ENCODE data around the gene TTBK2.
"Not testable (repeated sequence)": the region's sequence is repeated elsewhere in the genome, so short reads cannot be mapped to it uniquely, and the experiment has no call there.

The TTBK2 gene

DNA sequence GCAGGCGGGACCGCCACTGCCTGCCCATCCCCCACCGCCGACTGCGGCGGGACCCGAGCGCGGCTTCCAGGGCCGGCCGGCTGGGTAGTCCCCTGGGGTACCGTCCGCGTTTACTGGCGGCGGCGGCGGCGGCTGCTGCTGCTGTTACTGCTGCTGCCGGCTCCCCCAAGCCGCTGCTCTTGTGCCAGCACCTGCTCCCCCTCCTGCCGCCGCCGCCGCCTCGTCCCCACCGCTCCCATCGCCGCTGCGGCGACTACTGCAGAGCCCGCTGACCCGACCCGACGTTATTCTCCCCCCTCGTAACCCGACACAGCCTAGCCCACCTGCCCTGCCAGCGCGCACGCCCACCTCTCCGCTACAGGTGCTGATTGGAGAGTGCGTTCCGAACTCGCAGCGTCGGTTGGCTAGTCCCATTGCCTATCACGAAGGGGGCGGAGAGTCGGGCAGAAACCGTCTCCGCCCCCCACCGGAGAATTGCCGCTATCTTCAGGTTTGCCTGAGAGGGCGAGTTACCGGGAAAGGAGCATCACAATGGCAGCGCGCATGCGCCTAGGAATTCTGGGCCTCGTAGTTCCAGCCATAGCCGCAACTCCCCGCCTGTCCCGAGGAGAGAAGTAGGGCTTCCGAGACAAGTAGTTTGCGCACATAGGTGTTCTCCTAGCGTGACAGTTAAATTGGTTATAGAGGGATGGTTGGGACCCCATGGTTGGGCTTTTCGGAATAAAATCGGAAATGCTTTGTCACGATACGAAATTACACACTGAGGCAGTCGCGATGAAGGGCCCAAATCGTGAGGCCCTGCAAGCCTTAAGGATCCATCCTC, at the start of gene TTBK2:
Gene TTBK2, minus strand, starts transcription at position 260 of the 823 bp plus-strand sequence. CDS start 42,161 bp downstream, outside the sequence.
- DNase-seq: peak; percentile 96

DNA sequence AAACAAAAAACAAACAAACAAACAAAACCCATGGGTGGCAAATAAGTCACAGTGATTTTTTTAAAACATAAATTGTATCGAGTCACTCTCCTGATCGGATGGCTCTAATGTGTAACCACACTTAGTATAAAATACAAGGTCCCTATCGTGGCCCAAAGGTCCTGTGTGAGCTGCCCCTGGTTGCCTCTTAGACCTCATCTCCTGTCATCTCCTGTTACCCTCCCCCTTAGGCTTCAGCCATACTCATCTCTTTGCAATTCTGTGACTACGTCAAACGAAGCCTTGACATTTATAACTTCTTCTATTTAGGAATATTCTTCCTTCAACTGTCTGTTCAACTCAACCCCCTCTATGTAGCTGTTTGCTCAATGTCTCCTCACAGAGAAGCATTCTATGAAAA, 43.9 kb upstream of the TTBK2 start:
- DNase-seq: no peak

DNA sequence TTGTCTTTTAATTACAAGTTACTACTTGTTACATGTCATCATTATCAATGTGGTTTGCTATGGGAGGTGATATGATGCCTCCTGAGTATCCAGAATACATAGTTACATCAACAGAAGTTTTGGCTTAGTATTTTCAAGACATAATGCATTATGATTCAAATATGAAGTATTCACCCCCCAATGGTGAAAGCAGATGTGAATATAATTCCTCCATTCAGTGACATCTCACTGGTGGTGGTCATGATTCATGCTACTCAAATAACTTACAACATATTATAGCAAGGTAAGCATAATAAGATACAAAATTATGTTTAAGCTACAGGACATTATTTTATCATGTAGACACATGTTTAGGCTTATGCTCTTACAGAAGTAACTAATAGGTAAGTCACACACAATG, 34.9 kb upstream of the TTBK2 start:
- DNase-seq: no peak

DNA sequence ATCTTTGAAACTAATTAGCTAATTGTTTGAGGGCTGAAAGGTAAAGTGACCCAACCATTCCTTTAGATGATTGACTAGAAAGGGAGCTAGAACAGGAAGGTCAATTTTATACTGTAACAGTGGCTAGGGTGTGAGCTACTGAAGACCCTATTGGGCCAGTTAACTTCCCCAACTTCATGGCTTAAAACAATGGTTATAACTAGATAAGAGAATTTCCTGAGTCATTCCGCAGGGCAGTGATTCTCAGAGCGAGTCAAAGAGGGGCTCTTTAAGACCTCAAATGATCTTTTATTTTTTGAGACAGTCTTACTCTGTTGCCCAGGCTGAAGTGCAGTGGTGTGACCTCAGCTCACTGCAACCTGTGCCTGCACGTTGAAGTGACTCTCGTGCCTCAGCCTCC, 33.7 kb upstream of the TTBK2 start:
- no peak for DNase-seq

DNA sequence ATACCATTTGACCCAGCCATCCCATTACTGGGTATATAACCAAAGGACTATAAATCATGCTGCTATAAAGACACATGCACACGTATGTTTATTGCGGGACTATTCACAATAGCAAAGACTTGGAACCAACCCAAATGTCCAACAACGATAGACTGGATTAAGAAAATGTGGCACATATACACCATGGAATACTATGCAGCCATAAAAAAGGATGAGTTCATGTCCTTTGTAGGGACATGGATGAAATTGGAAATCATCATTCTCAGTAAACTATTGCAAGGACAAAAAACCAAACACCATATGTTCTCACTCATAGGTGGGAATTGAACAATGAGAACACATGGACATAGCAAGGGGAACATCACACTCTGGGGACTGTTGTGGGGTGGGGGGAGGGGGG, 28.3 kb upstream of the TTBK2 start:
- DNase-seq: not testable (repeated sequence)

DNA sequence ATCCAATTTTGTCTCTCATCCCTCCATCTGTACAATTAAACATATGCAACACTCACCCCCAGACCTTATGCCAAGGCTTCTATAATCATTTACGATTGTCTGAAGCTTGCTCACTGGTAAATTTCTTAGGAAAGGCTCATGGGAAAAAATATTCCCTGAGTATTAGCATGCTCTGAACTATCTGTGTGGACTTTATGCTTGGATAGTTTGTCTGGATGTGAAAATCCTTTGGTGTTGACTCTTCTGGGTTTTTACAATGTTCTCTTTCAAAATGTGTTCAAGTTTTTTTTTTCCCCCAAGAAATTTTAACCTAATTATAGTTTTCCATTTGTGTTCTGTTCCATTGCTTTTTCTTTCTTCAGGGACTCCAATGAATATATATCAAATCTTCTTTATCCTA, 19.9 kb upstream of the TTBK2 start:
- no peak for DNase-seq

DNA sequence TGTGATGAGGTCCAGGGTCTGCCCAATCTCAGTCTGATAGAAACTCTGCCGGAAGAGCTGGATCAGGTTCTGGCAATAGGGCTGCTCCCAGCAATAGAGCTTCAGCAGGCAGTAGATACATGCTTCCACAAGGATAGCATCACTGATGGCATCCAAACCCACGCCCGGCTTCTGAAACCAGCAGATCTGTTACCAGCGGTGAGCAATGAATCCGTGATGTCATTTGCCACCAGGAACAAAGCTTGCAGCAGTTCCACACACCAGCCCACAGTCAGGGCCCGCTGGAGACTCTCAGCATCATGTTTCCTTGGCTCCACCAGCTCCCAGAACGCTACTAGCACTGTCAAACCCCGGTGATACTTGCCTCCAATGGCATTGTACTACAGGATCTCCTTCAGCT, 19.3 kb upstream of the TTBK2 start:
- DNase-seq: no peak

DNA sequence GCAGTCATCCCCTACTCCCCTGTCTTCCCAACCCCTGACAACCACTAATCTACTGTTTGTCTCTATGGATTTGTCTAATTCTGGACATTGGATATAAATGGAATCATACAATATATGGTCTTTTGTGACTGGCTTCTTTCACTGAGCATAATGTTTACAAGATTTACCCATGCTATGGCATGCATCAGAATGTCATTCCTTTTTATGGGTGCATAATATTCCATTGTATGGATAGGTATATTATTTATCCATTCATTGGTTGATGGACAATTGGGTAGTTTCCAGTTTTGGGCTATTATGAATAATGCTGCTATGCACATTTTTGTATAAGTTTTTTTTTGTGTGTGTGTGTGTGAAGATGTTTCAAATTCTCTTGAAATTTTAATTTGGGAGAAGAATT, 16.6 kb upstream of the TTBK2 start:
- DNase-seq: no peak

DNA sequence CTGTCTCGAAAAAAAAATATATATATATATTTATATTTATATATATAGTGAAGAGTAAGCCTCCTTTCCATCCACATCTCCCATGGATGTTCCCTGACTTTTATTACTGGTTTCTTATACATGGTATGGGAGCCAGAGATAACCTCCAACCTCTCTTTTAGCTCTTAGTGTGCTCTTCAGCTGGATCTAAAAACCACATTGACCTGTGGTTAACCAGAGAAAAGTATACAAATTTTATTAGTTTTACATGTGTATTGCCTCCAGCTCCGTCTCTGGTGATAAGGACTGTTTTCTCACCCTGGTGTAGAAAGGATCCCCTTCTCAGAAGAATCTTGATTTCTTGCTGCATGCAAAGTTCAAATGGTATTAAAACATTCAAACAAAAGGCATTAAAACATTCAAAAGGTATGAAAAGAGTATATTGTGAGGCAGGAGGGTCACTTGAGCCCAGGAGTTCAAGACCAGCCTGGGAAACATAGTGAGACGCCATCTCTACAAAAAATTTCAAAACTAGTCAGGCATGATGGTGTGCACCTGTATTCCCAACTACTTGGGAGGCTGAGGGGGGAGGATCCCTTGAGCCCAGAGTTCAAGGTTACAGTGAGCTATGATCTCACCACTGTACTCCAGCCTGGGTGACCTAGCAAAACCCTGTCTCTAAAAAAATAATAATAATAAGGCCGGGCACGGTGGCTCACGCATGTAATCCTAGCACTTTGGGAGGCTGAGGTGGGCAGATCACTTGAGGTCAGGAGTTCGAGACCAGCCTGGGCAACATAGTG, 13.5 kb upstream of the TTBK2 start:
- no peak for DNase-seq

DNA sequence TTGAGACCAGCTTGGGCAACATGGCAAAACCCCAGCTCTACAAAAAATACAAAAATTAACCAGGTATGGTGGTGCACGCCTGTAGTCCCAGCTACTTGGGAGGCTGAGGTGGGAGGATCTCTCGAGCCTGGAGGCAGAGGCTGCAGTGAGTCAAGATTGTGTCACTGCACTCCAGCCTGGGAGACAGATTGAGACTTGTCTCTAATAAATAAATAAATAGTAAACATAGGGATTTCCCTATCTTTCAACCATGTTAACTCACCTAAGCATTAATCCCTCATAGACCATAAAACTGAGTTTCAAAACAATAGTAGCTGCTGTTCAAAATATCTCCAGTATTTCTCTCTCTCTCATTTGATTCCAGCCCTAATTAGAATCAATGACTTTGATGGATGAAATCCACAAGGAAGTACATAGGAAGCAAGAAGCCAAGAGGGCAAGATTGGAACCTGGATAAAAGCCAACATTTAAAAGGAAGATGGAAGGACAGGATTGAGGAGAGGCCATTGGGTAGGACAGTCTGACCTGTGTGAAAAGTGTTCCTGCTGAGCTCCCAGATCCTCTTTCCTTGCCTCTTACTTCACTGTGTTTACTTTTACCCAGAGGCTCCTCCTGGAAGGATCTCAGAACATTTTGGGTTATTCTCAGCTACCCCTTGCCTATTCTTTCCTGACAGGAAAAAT, 12.4 kb upstream of the TTBK2 start:
- DNase-seq: no peak

DNA sequence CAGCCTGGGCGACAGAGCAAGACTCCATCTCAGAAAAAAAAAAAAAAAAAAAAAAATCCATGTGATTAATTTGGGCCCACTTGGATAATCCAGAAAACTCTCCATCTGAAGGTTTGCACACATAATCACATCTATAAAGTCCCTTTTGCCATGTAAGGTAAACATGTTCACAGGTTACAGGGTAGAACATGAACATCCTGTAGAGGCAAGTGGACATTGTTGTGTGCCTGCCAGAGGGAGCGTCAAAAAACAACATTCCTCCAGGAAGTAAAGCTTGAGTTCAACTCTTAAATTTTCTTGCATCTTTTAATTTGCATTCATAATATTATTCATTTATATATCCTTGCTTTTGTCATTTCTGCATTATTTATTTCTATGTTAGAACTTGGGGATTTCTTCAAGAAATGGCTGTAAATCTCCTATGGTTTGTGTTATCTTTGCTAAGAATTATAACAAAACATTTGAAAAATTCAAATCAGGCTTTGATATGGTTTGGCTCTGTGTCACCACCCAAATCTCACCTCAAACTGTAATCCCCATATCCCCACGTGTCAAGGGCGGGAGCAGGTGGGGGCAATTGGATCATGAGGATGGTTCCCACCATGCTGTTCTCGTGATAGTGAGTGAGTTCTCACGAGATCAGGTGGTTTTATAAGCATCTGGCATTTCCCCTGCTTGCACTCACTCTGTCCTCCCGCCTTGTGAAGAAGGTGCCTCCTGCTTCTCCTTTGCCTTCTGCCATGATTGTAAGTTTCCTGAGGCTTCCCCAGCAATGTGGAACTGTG, 11.3 kb upstream of the TTBK2 start:
- no peak for DNase-seq

DNA sequence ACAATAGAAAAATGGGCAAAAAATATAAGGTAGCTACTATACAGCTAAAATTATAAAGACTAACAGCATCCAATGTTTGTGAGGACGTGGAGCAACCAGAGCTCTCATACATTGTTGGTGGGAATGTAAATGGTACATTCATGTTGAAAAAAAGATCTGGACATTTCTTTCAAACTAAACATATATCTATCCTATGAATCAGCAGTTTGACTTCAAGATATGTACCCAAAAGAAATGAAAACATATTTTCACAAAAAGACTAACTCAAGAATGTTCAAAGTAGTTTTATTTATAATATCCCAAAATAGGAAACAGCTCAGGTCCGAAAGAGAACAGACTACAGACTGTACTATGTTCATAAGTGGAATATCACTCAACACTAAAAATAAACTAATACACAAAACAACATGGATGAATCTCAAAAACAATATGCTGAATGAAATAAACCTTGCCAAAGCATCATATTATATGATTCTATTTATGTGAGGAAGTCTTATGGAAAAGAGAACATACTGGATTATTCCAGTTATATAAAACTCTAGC, 8.8 kb upstream of the TTBK2 start:
- no peak for DNase-seq

DNA sequence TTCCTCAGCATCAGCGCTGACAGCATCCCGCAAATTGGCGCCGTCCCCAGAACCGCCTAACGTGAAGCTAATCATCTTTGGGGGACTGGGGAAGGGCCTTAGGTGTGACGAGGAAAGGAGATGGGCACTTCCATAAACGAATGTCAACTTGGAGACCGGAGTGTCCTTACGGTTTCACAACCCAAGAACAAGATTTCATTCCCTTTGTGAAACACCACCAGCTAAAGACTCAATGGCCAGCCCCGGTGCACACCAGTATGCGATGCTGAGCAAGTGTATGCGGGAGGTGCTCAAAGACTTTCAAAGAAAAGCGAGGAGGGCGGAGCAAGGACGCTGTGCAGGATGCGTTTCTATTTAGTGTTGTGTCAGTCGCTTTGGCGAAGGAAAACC, 759 bp upstream of the TTBK2 start:
- no peak for DNase-seq

DNA sequence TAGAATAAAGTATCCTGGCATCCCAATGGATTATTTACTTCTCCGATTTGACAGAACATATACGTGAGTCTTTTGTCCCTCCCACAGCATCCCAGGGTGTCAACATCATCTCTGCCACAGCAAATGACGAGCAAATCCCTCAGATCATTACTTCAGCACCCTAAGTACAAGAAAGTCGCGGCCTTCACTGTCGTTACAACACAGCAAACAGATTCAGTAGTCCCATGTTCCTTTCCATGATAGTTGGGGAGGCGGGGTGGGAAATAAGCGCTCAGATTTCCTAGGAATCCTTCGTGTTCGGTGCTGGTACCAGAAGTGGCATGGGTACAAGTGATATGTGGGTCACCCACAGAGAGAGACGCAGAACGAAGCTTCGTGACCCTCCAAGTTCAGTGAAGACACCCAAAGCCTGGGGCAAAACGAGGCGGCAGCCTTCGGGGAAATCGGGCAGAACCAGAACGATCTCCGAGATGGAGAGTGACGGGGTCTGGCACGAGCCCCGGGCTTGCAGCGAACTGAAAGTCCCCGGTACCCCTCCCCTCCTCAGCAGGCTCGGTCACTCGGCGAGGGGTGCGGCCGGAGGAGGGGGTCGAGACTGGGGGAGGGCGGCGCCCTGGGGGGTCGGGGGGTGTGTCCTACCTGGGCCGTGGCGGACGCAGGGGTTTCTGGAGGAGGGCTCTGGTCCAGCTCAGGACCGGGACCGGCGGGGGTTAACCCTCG, 619 bp downstream of the TTBK2 start:
- peak; percentile 30 for DNase-seq

DNA sequence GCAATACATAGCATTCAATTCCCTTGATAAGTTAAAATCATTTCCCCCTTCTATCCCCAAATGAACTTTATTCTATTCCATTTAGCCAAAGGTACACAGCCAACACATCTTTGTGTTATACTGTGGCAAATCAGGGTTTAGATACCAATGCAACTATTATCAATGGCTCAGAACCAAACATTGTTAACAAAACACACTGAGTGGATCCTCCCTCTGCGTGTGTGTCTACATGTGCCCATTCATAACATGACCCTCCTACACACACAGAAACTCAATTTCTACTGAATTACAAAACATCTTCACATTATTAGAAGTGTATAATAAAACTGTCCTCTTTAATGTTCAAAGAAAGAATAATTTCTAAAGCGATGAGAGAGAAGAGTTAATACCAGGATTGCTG, 1.3 kb downstream of the TTBK2 start:
- no peak for DNase-seq

DNA sequence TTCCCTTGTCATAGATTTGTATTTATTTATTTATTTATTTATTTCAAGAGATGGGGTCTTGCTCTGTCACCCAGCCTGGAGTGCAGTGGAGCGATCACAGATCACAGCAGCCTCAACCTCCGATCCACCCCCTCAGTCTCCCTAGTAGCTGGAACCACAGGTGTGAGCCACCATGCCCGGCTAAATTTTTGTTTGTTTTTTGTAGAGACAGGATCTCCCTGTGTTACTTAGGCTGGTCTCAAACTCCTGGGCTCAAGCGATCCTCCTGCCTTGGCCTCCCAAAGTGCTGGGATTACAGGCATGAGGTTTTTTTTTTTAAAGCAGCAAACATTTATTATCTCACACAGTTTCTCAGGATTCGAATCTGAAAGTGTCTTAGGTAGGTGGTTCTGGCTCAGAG, 2.5 kb downstream of the TTBK2 start:
- no peak for DNase-seq

DNA sequence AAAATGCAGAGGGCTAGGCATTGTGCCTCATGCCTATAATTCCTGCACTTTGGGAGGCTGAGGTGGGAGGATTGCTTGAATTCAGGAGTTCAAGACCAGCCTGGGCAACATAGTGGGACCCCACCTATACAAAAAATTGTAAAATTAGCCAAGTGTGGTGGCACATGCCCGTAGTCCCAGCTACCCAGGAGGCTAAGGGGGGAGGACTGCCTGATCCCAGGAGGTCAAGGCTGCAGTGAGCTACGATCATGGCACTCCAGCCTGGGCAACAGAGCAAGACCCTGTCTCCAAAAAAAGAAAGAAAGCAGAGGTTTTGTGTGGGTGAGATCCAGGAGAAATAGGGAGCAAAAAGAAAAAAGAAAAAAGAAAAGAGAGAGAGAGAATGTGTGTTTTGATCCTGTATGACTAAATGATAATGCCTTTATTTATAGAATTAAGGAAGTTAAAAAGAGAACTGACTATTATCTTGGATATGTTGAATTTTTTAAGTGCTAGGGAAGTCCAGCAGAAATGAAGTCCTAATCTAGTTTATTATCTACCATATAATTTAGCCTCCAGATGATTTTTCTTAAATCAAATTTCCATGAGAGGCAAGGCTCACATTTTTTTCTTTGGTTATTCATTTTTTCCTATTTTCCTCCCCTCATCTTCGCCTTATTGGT, 4.8 kb downstream of the TTBK2 start:
- no peak for DNase-seq

DNA sequence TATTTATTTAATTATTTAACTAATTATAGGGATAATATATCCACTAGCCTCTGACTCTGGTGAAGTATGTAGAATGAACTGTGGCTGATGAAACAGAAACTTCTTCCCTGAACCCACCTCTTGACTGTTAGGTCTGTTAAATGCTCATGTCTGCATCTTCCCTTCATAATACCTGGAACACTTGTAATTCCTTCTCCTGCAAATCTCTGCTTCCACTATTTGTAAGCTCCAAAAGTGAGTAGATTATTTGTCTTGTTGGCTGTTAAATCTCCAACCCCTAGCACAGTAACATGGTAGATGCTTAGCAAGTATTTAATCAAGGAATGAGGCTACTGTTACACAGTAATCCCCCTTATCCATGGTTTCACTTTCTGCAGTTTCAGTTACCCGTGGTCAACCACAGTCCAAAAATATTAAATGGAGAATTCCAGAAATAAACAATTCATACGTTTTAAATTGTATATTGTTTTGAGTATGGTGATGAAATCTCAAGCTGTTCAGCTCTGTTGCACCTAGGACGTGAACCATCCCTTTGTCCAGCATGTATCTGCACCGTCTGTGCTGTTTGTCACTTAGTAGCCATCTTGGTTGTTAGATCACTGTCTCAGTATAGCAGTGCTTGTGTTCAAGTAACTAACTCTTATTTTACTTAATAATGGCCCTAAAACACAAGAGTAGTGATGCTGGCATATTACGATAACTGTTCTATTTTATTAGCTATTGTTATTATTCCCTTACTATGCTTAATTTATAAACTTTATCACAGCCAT, 5.7 kb downstream of the TTBK2 start:
- no peak for DNase-seq

DNA sequence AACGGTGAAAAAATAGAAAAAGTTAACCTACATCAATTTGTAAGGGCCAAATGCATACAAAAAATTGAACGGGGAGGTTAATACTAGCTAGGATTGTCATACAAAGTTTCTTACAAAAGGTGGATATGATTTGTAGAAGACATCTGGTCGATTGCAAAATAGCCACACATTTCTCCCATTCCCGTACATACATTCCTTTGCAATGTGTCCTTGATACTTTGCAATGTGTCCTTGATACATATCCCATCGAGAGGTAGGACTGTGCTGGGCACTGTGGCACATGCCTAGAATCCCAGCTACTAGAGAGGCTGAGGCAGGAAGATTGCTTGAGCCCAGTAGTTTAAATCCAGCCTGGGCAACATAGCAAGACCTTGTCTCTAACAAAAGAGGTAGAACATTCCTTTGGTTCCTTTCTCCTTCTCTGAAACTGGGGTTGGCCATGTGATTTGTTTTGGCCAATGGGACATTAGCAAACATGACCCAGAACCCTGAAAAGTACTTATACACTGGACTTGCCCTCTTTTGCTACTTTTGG, 9.5 kb downstream of the TTBK2 start:
- no peak for DNase-seq

DNA sequence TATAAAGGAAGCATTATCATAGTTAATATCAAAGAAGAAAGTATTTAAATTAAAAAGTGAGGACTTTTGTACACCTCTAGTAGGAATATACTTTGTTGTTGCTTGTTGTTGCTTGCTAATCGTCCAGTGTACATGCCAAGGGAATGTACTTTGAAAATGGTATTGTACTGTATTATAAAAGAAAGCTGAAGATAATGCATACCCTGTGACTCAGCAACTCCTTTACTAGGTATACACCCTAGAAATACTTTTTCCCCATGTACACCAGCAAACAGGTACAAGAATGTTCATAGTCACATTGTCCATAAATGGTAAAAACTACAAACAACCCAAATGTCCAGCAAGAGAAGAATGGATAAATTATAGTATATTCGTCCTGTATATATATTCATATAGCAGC, 12.0 kb downstream of the TTBK2 start:
- DNase-seq: no peak
